GM19438 (cell line): ENCODE results near the gene PSME3IP1.
A peak's percentile ranks its signal among the peaks of the same experiment; 100 is the strongest.

Experiments used
- ATAC-seq: cut with Tn5 transposase; IDR thresholded peaks from one replicate; pipeline ENCODE4 v1.9.1; 2021; ENCODE audit warnings: low read depth; ENCODE audit not compliant: unreplicated experiment

The PSME3IP1 gene

GRCh38 chr16:57146735-57147134 is 39.1 kb downstream of the PSME3IP1 start:
- ATAC-seq: no peak

DNA sequence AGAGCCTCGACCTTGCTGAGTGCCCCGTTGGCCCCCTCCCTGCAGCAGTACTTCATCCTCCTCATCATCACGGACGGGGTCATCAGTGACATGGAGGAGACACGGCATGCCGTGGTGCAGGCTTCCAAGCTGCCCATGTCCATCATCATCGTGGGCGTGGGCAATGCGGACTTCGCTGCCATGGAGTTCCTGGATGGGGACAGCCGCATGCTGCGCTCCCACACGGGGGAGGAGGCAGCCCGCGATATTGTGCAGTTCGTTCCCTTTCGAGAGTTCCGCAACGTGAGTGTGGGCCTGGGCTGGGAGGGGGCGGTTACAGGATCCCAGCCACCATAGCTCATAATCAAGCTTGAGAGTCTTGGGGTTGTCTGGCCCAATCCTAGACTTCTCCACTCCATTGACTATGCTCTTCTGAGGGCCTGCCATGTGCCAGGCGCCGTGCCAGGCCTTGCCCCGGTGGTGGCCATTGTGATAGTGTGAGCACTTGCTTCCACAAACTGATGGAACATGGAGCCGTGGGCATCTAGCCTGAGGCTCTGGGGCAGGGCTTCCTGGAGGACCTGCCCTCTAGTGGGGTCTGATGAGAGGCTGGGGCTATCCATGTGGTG is 39.7 kb downstream of the PSME3IP1 start:
- ATAC-seq: no peak

DNA sequence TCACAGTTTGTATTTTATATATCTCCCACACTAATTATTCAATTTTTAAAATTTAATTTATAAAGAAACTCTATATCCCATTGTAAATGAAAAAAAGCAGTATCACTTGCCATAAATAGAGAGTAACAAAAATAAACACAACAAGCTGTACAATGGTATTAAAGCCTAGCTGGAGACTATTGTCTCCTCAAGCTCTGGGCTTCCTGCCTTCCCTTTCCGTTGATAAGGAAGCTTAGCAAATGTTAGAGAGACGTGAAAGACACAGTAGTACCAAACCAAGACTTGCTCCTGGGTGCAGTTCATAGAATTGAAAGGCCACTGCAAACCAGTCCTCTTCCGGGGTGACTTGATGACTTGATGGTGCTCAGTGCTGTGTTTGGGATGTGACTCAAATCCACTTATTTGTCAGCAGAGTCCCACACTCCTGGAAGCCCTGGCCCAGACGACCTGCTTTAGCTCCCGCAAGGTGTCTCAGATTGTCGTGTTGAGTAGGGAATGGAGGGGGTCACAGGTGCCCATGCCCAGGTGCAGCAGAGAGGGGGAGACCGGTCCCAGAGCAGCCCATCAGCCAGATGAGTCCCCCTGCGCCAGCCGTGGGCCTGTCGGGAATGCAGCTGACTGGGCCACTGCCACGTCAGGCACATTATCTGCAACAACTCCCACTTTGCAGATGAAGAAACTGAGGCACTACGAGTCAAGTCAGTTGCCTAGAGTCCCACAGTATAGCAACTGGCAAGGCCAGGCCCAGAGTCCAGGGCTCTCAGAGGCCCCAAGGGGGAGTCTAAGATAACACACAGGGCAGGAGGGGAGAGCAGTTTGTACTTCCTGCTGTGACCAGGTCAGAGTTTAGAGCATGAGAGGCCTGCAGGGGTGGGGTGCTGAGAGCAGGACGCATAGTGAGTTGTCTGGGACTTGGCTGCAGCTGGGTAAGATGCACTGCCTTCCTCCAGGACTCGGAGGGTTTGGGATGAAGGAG is 40.5 kb downstream of the PSME3IP1 start:
- no peak for ATAC-seq

- ATAC-seq: no peak
Measured at GRCh38 chr16:57144027-57144426, 41.8 kb downstream of the PSME3IP1 start.

GRCh38 chr16:57143149-57143921 is 42.5 kb downstream of the PSME3IP1 start:
- ATAC-seq: no peak

GRCh38 chr16:57141822-57142631 is 43.8 kb downstream of the PSME3IP1 start:
- peak; percentile 60 for ATAC-seq

DNA sequence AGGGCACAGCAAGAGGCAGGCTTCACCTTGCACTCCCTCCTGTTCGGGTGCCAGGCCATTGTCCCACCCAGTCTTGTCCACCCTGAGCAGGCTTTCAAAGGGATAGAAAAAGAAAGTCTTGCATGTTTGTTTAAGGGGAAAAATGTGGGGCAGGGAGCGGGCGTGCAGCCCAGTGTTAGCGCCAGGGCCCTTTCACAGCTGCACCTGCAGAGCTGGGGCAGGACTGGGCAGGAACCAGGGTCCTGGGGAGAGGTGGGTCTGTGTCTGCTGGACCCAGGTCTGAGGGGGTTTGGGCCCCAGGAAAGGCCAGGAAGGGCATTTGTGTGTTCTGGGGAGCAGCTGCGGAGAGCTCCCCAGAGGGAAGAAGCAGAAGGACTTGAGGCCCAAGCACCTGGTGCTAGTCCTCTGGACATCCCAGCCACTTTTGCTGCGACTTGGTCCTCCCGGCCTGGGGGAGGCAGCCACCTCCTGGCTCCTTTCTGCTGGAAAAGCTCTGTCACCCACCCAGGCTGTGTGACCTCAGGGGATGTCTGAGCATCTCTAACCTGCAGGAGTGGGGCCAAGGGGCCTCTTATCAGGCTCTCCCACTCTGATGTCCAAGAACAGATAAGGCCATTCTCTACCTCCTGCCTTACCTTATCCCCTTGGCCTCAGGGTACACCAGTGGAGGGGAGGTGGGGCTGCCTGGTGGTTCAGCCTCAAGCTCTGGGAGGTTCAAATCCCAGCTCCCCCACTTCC is 44.7 kb downstream of the PSME3IP1 start:
- no peak for ATAC-seq

DNA sequence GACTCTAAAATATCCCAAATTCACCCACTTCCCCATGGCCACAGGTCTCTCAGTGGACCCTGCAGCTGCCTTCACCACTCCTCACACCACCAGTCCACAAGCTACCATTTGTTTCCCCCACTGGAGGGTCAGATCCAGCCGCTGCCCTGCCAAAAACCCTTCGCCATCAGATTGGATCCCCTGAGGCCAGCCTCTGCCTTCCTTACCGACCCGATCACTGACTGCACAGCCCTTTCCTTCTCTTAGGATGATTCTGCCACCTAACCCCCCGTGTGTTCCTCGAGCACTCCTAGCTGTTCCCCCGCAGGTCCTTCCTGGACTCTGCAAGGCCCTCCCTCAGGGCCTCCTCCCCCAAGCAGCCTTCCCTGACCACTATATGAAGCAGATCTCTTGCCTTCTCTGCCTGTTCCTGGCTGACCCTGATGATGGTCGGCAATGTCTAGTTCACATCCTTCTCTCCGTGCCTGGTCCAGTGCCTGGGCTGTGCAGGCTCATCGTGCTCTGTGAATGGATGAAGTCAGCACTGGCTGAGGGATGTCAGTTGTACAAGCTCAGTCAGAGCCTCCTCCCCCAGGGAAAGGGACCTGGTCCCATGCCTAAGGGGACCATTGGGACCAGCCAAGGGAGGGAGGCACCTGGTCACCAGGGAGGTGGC is 47.4 kb downstream of the PSME3IP1 start:
- no peak for ATAC-seq

DNA sequence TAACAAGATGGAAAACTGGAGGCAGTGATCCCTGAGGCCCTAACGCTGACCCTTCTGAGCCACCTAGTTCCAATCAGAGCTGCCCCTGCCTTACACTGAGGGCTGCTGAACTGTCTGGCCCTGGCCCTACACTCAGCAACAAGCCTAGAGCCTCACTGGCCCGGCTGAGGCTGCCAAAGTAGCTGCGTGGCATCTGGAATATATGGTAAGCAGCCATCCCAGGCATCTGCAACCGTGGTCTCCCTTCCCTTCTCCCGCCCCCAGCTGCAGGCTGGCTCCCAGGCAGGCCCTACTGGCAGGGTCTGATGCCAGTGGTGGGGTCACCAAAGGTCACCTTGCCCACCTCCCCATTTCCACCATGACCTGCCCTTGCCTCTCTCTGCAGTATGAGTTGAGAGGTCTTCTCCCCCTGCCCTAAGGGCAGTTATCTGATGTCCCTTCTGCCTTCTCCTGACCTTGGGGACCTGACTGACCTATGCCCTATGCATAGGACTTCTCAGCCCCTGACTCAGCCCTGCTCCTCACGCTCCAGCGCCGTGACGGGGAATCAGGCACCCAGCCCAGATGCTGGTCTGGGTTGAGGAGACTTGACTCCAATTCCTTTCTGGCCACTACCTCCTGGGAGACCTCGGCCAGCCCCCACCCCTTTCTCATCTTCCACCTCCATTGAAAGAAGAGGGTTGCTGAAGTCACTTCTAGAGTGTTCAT is 48.1 kb downstream of the PSME3IP1 start:
- no peak for ATAC-seq

- no peak for ATAC-seq
Measured at GRCh38 chr16:57137043-57137442, 48.8 kb downstream of the PSME3IP1 start.

- no peak for ATAC-seq
Measured at GRCh38 chr16:57134982-57135381, 50.9 kb downstream of the PSME3IP1 start.

GRCh38 chr16:57133886-57134285 is 52.0 kb downstream of the PSME3IP1 start:
- ATAC-seq: no peak

DNA sequence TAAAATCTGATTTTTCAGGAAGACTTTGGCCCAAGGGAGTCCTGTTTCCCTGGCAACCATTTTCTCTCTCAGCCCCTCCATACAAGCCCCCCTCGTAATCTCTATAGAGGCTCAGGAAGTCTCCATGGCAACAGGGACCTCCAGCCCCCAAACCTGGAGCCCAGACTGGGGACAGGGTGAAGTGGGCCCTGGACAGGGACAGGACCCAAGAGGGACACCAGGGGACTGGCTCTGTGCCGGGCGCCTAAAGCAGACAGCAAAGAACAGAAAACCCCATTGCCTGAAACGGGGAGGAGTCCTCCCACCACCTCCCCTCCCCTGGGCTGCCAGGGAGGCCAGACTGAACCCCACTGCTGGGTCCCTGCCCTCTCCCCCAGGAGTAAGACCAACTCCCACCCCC is 52.8 kb downstream of the PSME3IP1 start:
- ATAC-seq: no peak

- ATAC-seq: no peak
Measured at GRCh38 chr16:57132470-57132869, 53.4 kb downstream of the PSME3IP1 start.

DNA sequence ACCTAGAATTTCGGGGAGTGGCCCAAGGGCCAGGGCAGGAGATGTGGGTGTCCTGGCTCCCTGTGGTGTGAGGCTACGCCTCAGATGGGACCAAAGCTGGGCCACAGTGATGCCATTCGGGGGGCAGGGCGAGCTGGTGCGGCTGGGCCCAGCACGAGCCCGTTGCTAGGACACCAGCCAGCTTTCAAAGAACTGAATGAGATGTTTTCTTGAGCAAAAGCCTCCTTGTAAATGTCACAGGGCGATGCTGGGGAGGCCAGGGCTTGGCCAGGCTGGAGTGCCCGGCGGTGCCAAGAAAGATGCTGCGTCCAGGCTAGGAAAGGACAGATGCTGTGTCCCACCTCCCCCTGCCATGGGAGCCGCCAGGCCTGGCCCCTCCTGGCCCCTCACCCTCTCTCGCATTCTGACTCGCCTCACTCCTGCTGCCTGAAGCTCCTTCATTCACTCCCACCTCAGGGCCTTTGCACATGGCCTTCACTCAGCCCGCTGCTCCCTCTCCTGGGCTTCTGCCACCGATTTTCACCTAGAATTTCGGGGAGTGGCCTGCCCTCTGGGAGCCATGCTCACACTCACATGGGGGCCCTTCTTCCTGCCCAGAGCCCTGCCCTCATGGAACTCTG is 54.4 kb downstream of the PSME3IP1 start:
- ATAC-seq: no peak

GRCh38 chr16:57130950-57131321 is 54.9 kb downstream of the PSME3IP1 start:
- no peak for ATAC-seq

GRCh38 chr16:57128771-57129389 is 57.0 kb downstream of the PSME3IP1 start:
- ATAC-seq: no peak

GRCh38 chr16:57127836-57128235 is 58.0 kb downstream of the PSME3IP1 start:
- ATAC-seq: no peak
